KOPT-K1 (cell line): ENCODE data around the gene CD53.
"Not testable (repeated sequence)": the region's sequence is repeated elsewhere in the genome, so short reads cannot be mapped to it uniquely, and the experiment has no call there.

ENCODE experiments used
- H3K27ac ChIP-seq: fragments of 200-600 bp; sonication (generic); 2 replicates; pipeline ENCODE4 v1.5.1; 2016; ENCODE audit warnings: antibody characterized with exemption, mild to moderate bottlenecking, low read depth, low read length; ENCODE audit not compliant: poor library complexity, severe bottlenecking
- H3K36me3 ChIP-seq: fragments of 200-600 bp; sonication (generic); 2 replicates; pipeline ENCODE4 v1.5.1; 2017; ENCODE audit warnings: antibody characterized with exemption, mild to moderate bottlenecking, low read length, moderate library complexity; ENCODE audit not compliant: insufficient read depth
- H3K9me3 ChIP-seq: fragments of 200-600 bp; sonication (generic); 2 replicates; pipeline ENCODE4 v1.5.1; 2017; ENCODE audit warnings: antibody characterized with exemption, low read length, mild to moderate bottlenecking; ENCODE audit not compliant: insufficient read depth, poor library complexity, severe bottlenecking

The CD53 gene

DNA sequence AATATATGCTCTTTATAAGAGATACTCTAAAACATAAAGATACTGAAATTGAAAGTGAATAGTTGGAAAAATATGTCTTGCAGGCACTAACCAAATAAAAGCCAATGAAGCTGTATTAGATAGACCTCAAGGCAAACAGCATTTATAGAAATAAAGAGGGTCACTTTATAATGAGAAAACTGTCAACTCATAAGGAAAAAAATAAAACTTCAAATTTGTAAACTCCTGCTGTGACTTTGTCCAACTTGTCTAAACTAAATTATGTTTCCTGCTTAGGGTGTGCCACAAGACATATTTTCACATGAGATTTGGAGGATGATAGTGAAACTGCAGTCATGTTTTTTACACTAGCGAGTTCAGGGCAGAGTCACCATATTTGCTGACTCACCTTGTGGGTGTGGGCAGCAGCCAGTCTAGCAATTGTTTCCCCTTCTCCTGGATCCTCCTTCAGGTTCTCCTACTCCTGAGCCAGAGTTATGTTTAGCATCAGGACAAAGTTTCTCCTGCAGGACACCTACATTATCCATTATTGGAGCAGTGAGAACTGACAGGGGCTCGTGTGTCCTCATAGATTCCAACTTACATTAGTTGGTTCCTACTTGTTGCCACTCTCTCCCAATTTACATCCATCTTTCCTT is 43.8 kb downstream of the CD53 start:
- Histone ChIP-seq H3K36me3 (no peaks in the 10 kb centered on the region), H3K27ac (peak overlapping the region; percentile 71), H3K9me3 (peaks cover 5% of the 10 kb centered on the region)

DNA sequence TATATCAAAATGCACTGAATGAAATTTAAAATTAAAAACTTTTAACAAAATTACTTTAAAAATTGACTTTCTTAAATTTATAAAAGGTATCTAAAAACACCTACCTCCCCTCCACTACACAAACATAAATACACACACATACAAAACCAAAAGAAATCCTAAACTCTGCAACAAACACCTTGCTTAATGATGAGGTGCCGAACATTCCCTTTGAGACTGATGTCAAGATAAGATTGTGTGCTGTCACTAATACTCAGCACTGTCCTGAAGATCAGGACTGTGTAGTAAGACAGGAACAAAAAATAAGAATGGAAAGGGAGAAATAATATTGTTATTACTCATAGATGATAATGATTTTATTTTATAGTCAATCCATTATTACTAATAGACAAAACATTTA is 45.1 kb downstream of the CD53 start:
- Histone ChIP-seq H3K9me3 (peaks cover 4% of the 10 kb centered on the region), H3K36me3 (no peaks in the 10 kb centered on the region), H3K27ac (no peak overlapping the region)

DNA sequence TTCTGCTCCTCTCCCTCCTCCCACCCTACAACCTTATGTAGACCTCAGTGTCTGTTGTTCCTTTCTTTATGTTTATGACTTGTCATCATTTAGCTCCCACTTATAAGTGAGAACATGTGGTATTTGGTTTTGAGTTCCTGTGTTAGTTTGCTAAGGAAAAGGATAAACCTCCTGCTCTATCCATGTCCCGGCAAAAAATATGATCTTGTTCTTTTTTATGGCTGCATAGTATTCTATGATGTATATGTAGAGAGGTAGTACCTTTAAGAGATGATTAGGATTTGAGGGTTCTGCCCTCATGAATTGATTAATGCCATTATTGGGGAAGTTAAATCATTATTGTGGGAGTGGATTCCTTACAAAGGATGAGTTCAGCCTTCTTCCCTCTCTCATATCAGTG is 49.0 kb downstream of the CD53 start:
- H3K36me3 ChIP-seq, result no peaks in the 10 kb centered on the region
- peaks cover 4% of the 10 kb centered on the region for H3K9me3 ChIP-seq
- no peak overlapping the region for H3K27ac ChIP-seq

DNA sequence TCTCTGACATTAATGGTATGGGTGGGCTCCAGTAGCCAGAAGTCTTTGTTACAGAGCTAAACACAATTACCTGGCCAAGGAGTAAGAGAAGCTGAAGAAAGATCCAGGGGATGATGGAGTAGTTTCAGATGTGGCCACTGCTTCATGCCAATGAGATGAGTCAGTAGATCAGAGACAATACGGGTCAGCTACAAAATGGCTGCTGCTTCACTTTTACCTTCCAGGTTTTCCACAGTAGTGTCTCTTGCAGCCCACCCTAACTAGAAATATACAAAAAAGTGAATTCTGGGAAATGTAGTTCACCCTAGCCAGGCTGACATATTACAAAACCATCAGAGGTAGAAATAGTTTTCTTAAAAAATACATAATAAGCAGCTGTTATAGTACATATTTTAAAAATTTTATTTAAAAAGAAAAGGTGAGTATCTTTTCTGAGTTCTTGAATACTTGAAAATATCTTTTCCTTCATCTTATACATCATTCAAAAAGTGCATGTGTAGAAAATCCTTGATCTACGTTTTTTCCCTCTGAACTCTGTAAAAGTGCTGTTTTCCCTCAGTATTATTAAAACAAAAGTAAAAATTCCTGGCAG is 54.6 kb downstream of the CD53 start:
- Histone ChIP-seq H3K36me3 (no peaks in the 10 kb centered on the region), H3K27ac (no peak overlapping the region), H3K9me3 (no peaks in the 10 kb centered on the region)

DNA sequence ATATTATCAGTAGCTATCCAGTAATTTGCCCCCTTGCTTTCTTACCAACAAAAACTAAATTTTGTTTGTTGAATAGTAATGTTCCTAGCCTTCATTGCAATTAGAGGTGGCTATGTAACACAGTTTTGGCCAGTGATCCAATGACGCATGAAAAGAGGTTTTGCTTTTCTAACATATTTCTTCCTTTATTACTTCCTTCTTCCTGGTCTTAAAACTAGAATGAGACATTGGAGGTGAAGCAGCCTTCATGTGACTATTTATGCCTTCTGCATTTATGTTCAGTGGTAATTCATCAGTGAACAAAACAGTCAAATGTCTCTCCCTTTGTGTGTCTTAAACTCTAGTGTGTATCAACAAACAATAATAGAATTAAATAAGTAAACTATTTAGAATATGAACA is 55.2 kb downstream of the CD53 start:
- H3K36me3 ChIP-seq, result no peaks in the 10 kb centered on the region
- H3K9me3 ChIP-seq, result no peaks in the 10 kb centered on the region
- no peak overlapping the region for H3K27ac ChIP-seq

DNA sequence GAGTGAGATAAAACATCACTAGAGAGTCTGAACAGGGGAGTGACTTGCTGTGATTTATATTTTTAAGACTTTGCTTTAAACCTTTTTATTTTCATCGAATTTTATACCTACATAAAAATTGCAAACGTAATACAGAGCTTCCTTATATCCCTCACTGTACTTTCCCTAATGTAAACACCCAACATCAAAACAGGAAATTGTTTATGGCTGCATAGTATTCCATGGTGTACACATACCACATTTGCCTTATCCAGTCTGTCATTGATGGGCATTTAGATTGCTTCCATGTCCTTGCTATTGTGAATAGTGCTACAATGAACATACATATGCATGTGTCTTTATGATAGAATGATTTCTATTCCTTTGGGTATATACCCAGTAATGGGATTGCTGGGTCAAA is 56.0 kb downstream of the CD53 start:
- H3K27ac ChIP-seq, result no peak overlapping the region
- no peaks in the 10 kb centered on the region for H3K36me3 ChIP-seq
- H3K9me3 ChIP-seq, result no peaks in the 10 kb centered on the region

DNA sequence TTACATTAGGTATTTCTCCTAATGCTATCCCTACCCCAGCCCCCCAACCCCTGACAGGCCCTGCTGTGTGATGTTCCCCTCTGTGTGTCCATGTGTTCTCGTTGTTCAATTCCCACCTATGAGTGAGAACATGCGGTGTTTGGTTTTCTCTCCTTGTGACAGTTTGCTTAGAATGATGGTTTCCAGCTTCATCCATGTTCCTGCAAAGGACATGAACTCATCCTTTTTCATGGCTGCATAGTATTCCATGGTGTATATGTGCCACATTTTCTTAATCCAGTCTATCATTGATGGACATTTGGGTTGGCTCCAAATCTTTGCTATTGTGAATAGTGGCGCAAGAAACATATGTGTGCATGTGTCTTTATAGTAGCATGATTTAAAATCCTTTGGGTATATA is 58.1 kb downstream of the CD53 start:
- not testable (repeated sequence) for H3K27ac ChIP-seq, H3K9me3 ChIP-seq, H3K36me3 ChIP-seq

DNA sequence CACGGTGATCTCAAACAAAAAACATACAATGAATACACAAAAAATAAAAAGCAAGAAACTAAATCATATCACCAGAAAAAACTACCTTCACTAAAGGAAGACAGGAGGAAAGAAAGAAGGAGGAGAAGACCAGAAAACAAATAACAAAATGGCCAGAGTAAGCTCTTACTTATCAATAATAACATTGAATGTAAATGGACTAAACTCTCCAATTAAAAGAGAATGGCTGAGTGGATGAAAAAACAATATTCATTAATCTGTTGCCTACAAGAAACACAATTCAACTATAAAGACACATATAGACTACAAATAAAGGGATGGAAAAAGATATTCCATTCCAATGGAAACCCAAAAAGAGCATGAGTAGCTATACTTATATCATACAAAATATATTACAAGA is 63.6 kb downstream of the CD53 start:
- Histone ChIP-seq H3K27ac (no peak overlapping the region), H3K9me3 (peaks cover 4% of the 10 kb centered on the region), H3K36me3 (no peaks in the 10 kb centered on the region)

DNA sequence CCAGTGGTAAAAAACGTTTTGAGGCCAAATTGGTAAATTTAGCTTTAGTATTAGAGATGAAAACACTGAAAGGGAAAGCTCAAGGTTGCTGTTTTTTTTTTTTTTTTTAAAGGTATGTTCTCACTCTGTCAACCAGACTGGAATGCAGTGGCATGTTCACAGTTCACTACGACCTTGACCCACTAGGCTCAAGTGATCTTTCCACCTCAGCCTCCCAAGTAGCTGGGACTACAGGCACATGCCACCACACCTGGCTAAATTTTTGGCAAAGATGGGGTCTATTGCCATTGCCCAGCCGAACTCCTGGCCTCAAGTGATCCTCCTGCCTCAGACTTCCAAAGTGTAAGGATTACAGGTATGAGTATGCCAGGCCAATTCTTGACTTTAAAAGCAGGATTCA is 71.9 kb downstream of the CD53 start:
- Histone ChIP-seq H3K36me3 (no peaks in the 10 kb centered on the region), H3K27ac (no peak overlapping the region), H3K9me3 (no peaks in the 10 kb centered on the region)

DNA sequence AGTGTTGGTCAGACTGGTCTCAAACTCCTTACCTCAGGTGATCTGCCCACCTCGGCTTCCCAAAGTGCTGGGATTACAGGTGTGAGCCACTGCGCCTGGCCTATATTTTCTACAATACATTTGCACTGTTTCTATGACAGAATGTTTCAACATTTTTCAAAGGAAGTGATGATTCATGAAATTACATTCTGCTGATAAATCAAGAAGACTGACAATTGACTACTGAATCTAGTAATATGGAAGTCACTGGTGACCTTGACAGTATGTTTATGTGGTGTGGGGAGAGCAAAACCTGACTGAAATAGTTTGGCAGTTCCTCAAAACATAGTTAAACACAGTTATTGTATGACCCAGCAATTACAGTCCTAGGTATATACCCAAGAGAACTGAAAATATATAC is 72.7 kb downstream of the CD53 start:
- Histone ChIP-seq H3K36me3 (no peaks in the 10 kb centered on the region), H3K9me3 (no peaks in the 10 kb centered on the region), H3K27ac (no peak overlapping the region)

DNA sequence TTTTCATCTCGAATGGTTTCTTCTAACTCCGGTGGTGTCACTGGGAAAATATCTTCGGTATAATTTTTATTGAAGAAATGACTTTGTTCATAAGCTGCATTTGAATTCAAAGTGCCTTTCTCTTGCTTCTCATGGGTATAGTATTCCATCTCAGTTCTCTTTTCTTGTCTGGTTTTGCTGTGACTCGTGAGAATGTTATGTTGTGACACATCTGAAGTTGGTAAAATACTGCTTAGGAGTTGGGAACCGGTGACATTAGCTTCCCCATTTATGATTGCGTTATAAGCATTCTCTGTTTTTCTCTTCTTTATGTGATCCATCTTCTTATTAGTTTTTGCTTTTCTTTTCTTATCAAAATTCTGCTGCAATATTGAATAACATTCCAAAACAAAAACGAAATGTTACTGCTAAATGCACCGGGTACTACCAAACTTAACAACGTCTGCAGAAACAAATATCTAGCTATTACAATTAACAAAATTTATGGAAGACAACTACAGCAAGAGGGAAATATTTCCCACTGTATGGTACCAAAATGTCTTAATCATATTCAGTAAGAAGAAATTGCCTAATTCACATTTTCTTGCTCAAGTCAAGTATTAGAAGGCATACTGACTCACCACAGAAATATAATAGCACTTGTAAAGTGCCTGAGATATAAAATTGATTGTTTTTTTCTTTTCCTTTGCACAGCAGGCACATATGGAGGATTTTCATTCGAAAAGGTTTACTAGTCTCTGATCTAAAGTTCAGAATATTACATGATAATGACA is 75.3 kb downstream of the CD53 start:
- H3K27ac ChIP-seq, result no peak overlapping the region
- H3K36me3 ChIP-seq, result no peaks in the 10 kb centered on the region
- no peaks in the 10 kb centered on the region for H3K9me3 ChIP-seq
